Progenitor cell of endocrine pancreas (in vitro differentiated cells): ENCODE measurements around the gene HSPA12A. TPM values are rescaled to one million over a fixed set of nuclear protein-coding genes. Genes with fewer than 3 reads are reported as not detected.

Experiments
- DNase-seq: peaks from one replicate; pipeline ENCODE4 v3.0.0; 2021; ENCODE audit warnings: low spot score; ENCODE audit not compliant: unreplicated experiment
- H3K27ac Mint-ChIP-seq: 2 replicates; pipeline ENCODE4 v1.8.0; 2021; ENCODE audit warnings: mild to moderate bottlenecking, moderate library complexity, mixed read lengths
- H3K27me3 Mint-ChIP-seq: 2 replicates; pipeline ENCODE4 v1.8.0; 2021; ENCODE audit warnings: mixed read lengths
- H3K36me3 Mint-ChIP-seq: 2 replicates; pipeline ENCODE4 v1.8.0; 2022; ENCODE audit warnings: mixed read lengths; ENCODE audit not compliant: insufficient read depth
- H3K4me1 Mint-ChIP-seq: 2 replicates; pipeline ENCODE4 v1.8.0; 2021; ENCODE audit warnings: low read depth, mixed read lengths
- H3K4me3 Mint-ChIP-seq: 2 replicates; pipeline ENCODE4 v1.8.0; 2021; ENCODE audit warnings: low read depth, mild to moderate bottlenecking, moderate library complexity, mixed read lengths
- H3K9me3 Mint-ChIP-seq: 2 replicates; pipeline ENCODE4 v1.8.0; 2021; ENCODE audit warnings: low read depth, mixed read lengths
- CTCF ChIP-seq: fragments of 200-600 bp; sonication (generic); IDR thresholded peaks from one replicate; pipeline ENCODE4 v1.5.0; 2021; ENCODE audit warnings: antibody characterized with exemption, mild to moderate bottlenecking; ENCODE audit not compliant: unreplicated experiment
- total RNA-seq: library from RNA; stranded (reverse); gene quantifications from 2 replicates; pipeline ENCODE4 v1.2.1, GENCODE V29; 2021

The HSPA12A gene
- total RNA-seq, 1 donor from 2014 or later: 9.1 TPM

GRCh38 chr10:116670706-116671105, 71.7 kb downstream of the HSPA12A start:
- DNase-seq: no peak
- Mint-ChIP-seq H3K27ac (peak overlapping the region; percentile 97), H3K36me3 (peaks cover 16% of the 10 kb centered on the region), H3K9me3 (no peaks in the 10 kb centered on the region), H3K4me1 (peaks cover 30% of the 10 kb centered on the region), H3K4me3 (peak overlapping the region; percentile 83), H3K27me3 (peaks cover 2% of the 10 kb centered on the region)
- TF ChIP-seq CTCF: no peak

GRCh38 chr10:116669832-116670644, 72.3 kb downstream of the HSPA12A start:
- peak; percentile 58 for DNase-seq

GRCh38 chr10:116669080-116669479, 73.3 kb downstream of the HSPA12A start:
- no peak for DNase-seq
- no peak for TF ChIP-seq CTCF
- H3K27me3 Mint-ChIP-seq: peaks cover 2% of the 10 kb centered on the region
- peak overlapping the region; percentile 83 for H3K4me3 Mint-ChIP-seq
- no peaks in the 10 kb centered on the region for H3K9me3 Mint-ChIP-seq
- peaks cover 23% of the 10 kb centered on the region for H3K36me3 Mint-ChIP-seq
- H3K4me1 Mint-ChIP-seq: peaks cover 30% of the 10 kb centered on the region
- peak overlapping the region; percentile 97 for H3K27ac Mint-ChIP-seq

More at GRCh38 chr10:116669832-116670644, 72.3 kb downstream of the HSPA12A start:
- peaks cover 18% of the 10 kb centered on the region for H3K36me3 Mint-ChIP-seq
- H3K27me3 Mint-ChIP-seq: peaks cover 2% of the 10 kb centered on the region
- H3K9me3 Mint-ChIP-seq: no peaks in the 10 kb centered on the region
- H3K4me3 Mint-ChIP-seq: peak overlapping the region; percentile 83
- peaks cover 30% of the 10 kb centered on the region for H3K4me1 Mint-ChIP-seq
- no peak for TF ChIP-seq CTCF
- peak overlapping the region; percentile 97 for H3K27ac Mint-ChIP-seq

- Mint-ChIP-seq H3K4me3 (peak overlapping the region; percentile 83), H3K9me3 (no peaks in the 10 kb centered on the region), H3K36me3 (peaks cover 28% of the 10 kb centered on the region), H3K4me1 (peaks cover 30% of the 10 kb centered on the region), H3K27ac (no peak overlapping the region), H3K27me3 (no peaks in the 10 kb centered on the region)
- TF ChIP-seq CTCF: no peak
- DNase-seq: no peak
These were observed 73.9 kb downstream of the HSPA12A start for GRCh38 chr10:116668446-116668845.

GRCh38 chr10:116668018-116668417, 74.3 kb downstream of the HSPA12A start:
- H3K4me3 Mint-ChIP-seq: peak overlapping the region; percentile 83
- TF ChIP-seq CTCF: no peak
- H3K9me3 Mint-ChIP-seq: no peaks in the 10 kb centered on the region
- H3K27ac Mint-ChIP-seq: no peak overlapping the region
- peaks cover 28% of the 10 kb centered on the region for H3K36me3 Mint-ChIP-seq
- no peaks in the 10 kb centered on the region for H3K27me3 Mint-ChIP-seq
- DNase-seq: no peak
- H3K4me1 Mint-ChIP-seq: peaks cover 30% of the 10 kb centered on the region
